H1 (cell line): ENCODE results near the gene ITPR1. TPM values are rescaled to one million over a fixed set of nuclear protein-coding genes. Genes with fewer than 3 reads are reported as not detected.

ENCODE experiments used
- CTCF ChIA-PET: fragments of 300-600 bp; sonication (Branson Sonifier 250); formaldehyde crosslinking; loops from one replicate; lab custom pipeline; 2021; ENCODE audit not compliant: partially characterized antibody; lab: Charles Lee
- POLR2A ChIA-PET: fragments of 300-600 bp; sonication (Branson Sonifier 250); formaldehyde crosslinking; loops from one replicate; lab custom pipeline; 2021; ENCODE audit warnings: inconsistent platforms; ENCODE audit not compliant: partially characterized antibody; lab: Charles Lee
- DNase-seq, 2 experiments: peaks; one replicate each; pipeline versions ENCODE4 v3.0.0 to v3.0.0-alpha.2; 2010 to 2022; ENCODE audit warnings: low spot score in 2 of 2, low read depth in 1 of 2, mixed read lengths in 1 of 2
- FAIRE-seq: peaks from 2 replicates; lab custom pipeline; 2011; peaks lifted over from hg19 to GRCh38; lab: Jason Lieb, UNC
- H2AFZ ChIP-seq: 2 replicates; pipeline ENCODE4 v1.8.1; 2012; ENCODE audit warnings: low read length, inconsistent platforms
- H2AK5ac ChIP-seq: 2 replicates; pipeline ENCODE4 v1.6.1; 2013; ENCODE audit warnings: low read depth, low read length
- H2BK120ac ChIP-seq: replicated peaks from 2 replicates; pipeline ENCODE3; 2013; ENCODE audit warnings: low read depth, low read length, inconsistent platforms
- H2BK12ac ChIP-seq: 2 replicates; pipeline ENCODE4 v1.6.1; 2013; ENCODE audit warnings: low read depth, low read length
- H2BK15ac ChIP-seq: 2 replicates; pipeline ENCODE4 v1.6.1; 2013; ENCODE audit warnings: low read length
- H2BK20ac ChIP-seq: 2 replicates; pipeline ENCODE4 v1.6.1; 2013; ENCODE audit warnings: low read length
- H2BK5ac ChIP-seq: 2 replicates; pipeline ENCODE4 v1.6.1; 2013; ENCODE audit warnings: low read depth, low read length
- H3K14ac ChIP-seq: 2 replicates; pipeline ENCODE4 v1.6.1; 2013; ENCODE audit warnings: inconsistent platforms; ENCODE audit not compliant: insufficient read length
- H3K18ac ChIP-seq: 2 replicates; pipeline ENCODE4 v1.6.1; 2013; ENCODE audit warnings: low read length; ENCODE audit errors: extremely low read depth
- H3K23ac ChIP-seq: 2 replicates; pipeline ENCODE4 v1.6.1; 2013; ENCODE audit warnings: inconsistent platforms; ENCODE audit not compliant: insufficient read length
- H3K23me2 ChIP-seq: 2 replicates; pipeline ENCODE4 v1.6.1; 2013; ENCODE audit warnings: low read depth, low read length
- H3K27ac ChIP-seq: 2 replicates; pipeline ENCODE4 v1.6.1; 2011; ENCODE audit warnings: low read depth, low read length, inconsistent platforms
- H3K27me3 ChIP-seq, 4 experiments: replicated peaks in 1 of 4; 1 replicate in 1 of 4; 2 replicates in 3 of 4; pipeline versions ENCODE4 v1.6.1 to v1.8.1; 2011 to 2013; ENCODE audit warnings: low read length in 3 of 4, mild to moderate bottlenecking in 3 of 4, inconsistent platforms in 2 of 4, mixed read lengths in 2 of 4, moderate library complexity in 1 of 4; ENCODE audit not compliant: control insufficient read depth in 3 of 4, insufficient read depth in 3 of 4; ENCODE audit errors: extremely low read depth in 1 of 4
- H3K36me3 ChIP-seq, 4 experiments: 2 replicates each; pipeline versions ENCODE4 v1.6.1 to v1.8.1; 2011 to 2013; ENCODE audit warnings: mild to moderate bottlenecking in 4 of 4, low read length in 3 of 4, moderate library complexity in 2 of 4, control low read depth in 1 of 4, inconsistent platforms in 1 of 4; ENCODE audit not compliant: insufficient read depth in 4 of 4, control insufficient read depth in 2 of 4
- H3K4ac ChIP-seq: replicated peaks from 2 replicates; pipeline ENCODE3; 2013; ENCODE audit warnings: low read length, low read depth, mixed read lengths, inconsistent platforms; ENCODE audit not compliant: insufficient read length
- H3K4me1 ChIP-seq, 4 experiments: replicated peaks in 1 of 4; 1 replicate in 1 of 4; 2 replicates in 3 of 4; pipeline versions ENCODE4 v1.6.1 to v1.8.1; 2011 to 2013; ENCODE audit warnings: low read length in 3 of 4, inconsistent platforms in 2 of 4, mixed read lengths in 1 of 4; ENCODE audit not compliant: insufficient read depth in 4 of 4, control insufficient read depth in 3 of 4
- H3K4me2 ChIP-seq, 2 experiments: 2 replicates each; pipeline versions ENCODE4 v1.6.1 to v1.8.1; 2011 to 2013; ENCODE audit warnings: low read depth in 2 of 2, low read length in 2 of 2, control low read depth in 1 of 2, inconsistent platforms in 1 of 2, mild to moderate bottlenecking in 1 of 2; ENCODE audit not compliant: insufficient read depth in 1 of 2
- H3K4me3 ChIP-seq, 4 experiments: fragments of 200-600, 300-600 bp in 1 of 4; sonication (generic), shearing (Covaris generic), sonication (Bioruptor Twin) in 1 of 4; 2 replicates each; pipeline versions ENCODE4 v1.5.1 to v1.8.1; 2011 to 2016; ENCODE audit warnings: low read length in 4 of 4, low read depth in 3 of 4, control low read depth in 2 of 4, inconsistent platforms in 2 of 4, mild to moderate bottlenecking in 2 of 4, mixed read lengths in 1 of 4, moderate library complexity in 1 of 4; ENCODE audit not compliant: insufficient read depth in 2 of 4; ENCODE audit errors: extremely low read depth in 1 of 4
- H3K56ac ChIP-seq: replicated peaks from 2 replicates; pipeline ENCODE3; 2013; ENCODE audit warnings: low read depth, mild to moderate bottlenecking, mixed read lengths, low read length, inconsistent platforms; ENCODE audit not compliant: insufficient read length
- H3K79me1 ChIP-seq: 2 replicates; pipeline ENCODE4 v1.6.1; 2013; ENCODE audit warnings: low read depth, low read length, control low read depth
- H3K79me2 ChIP-seq, 2 experiments: 2 replicates each; pipeline versions ENCODE4 v1.6.1 to v1.8.1; 2012 to 2013; ENCODE audit warnings: low read length in 2 of 2, mild to moderate bottlenecking in 2 of 2, inconsistent platforms in 1 of 2; ENCODE audit not compliant: insufficient read depth in 2 of 2, control insufficient read depth in 1 of 2
- H3K9ac ChIP-seq, 4 experiments: replicated peaks in 1 of 4; 1 replicate in 1 of 4; 2 replicates in 3 of 4; pipeline versions ENCODE4 v1.6.1 to v1.8.1; 2011 to 2013; ENCODE audit warnings: low read depth in 3 of 4, low read length in 3 of 4, control low read depth in 2 of 4, mild to moderate bottlenecking in 2 of 4, moderate library complexity in 2 of 4, inconsistent platforms in 1 of 4; ENCODE audit errors: extremely low read depth in 1 of 4
- H3K9me3 ChIP-seq, 2 experiments: 2 replicates each; pipeline versions ENCODE4 v1.6.1 to v1.8.1; 2012 to 2013; ENCODE audit warnings: mild to moderate bottlenecking in 2 of 2, moderate library complexity in 2 of 2, control low read depth in 1 of 2, inconsistent platforms in 1 of 2, low read depth in 1 of 2, low read length in 1 of 2, mixed read lengths in 1 of 2; ENCODE audit not compliant: insufficient read depth in 2 of 2
- H4K20me1 ChIP-seq, 2 experiments: replicated peaks in 1 of 2; 2 replicates each; pipeline versions ENCODE3 to v1.8.1; 2011 to 2013; ENCODE audit warnings: inconsistent platforms in 2 of 2, low read length in 2 of 2, mild to moderate bottlenecking in 1 of 2; ENCODE audit not compliant: insufficient read depth in 2 of 2, control insufficient read depth in 1 of 2
- H4K5ac ChIP-seq: 2 replicates; pipeline ENCODE4 v1.6.1; 2013; ENCODE audit warnings: low read length, low read depth, mixed read lengths, inconsistent platforms; ENCODE audit not compliant: insufficient read length
- H4K8ac ChIP-seq: 2 replicates; pipeline ENCODE4 v1.8.0; 2013; ENCODE audit warnings: mild to moderate bottlenecking, moderate library complexity, low read length, inconsistent platforms; ENCODE audit not compliant: insufficient read depth; ENCODE audit errors: extremely low read depth
- H4K91ac ChIP-seq: replicated peaks from 2 replicates; pipeline ENCODE3; 2013; ENCODE audit warnings: low read length, mixed read lengths, inconsistent platforms; ENCODE audit not compliant: insufficient read length
- BACH1 ChIP-seq: IDR thresholded peaks from 2 replicates; pipeline ENCODE4 v1.6.1; 2012; ENCODE audit warnings: low read length, improper control_type of control experiment
- EZH2 ChIP-seq: fragments of 200-600 bp; sonication (generic); IDR thresholded peaks from 2 replicates; pipeline ENCODE4 v1.7.1; 2012; ENCODE audit warnings: low read depth, mild to moderate bottlenecking, moderate library complexity, low read length, inconsistent platforms; ENCODE audit not compliant: severe bottlenecking
- GABPA ChIP-seq: IDR thresholded peaks from 2 replicates; pipeline ENCODE4 v1.6.1; 2011; ENCODE audit warnings: mild to moderate bottlenecking, low read length, moderate library complexity, borderline replicate concordance; ENCODE audit not compliant: insufficient read depth
- JUN ChIP-seq: IDR thresholded peaks from 2 replicates; pipeline ENCODE4 v1.6.1; 2011; ENCODE audit warnings: low read depth, mild to moderate bottlenecking, improper control_type of control experiment, low read length
- SP2 ChIP-seq: IDR thresholded peaks from 2 replicates; pipeline ENCODE4 v1.6.1; 2012; ENCODE audit warnings: mild to moderate bottlenecking, low read length, inconsistent platforms
- WGBS, 2 experiments: shearing (Covaris generic) in 1 of 2; methylation state at CpG; one replicate each; pipeline versions ENCODE4 v1.1.6 to v1.1.7; 2013 to 2015; ENCODE audit warnings: low lambda C conversion rate in 2 of 2, mixed read lengths in 2 of 2, inconsistent platforms in 1 of 2, low coverage in 1 of 2, missing lambda C conversion rate in 1 of 2; ENCODE audit not compliant: insufficient replicate concordance in 2 of 2, insufficient coverage in 1 of 2, insufficient read length in 1 of 2; ENCODE audit errors: extremely low coverage in 1 of 2, missing lambda C conversion rate in 1 of 2; 5-methylcytosine and 5-hydroxymethylcytosine counted together
- polyA plus RNA-seq, 7 experiments: library from polyadenylated mRNA; depleted of rRNA in 3 of 7; stranded (reverse) in 5 of 7; unstranded in 2 of 7; fragments of >200 nt in 5 of 7; fragments of 200-250 nt in 2 of 7; gene quantifications; 1 replicate in 5 of 7; 2 replicates in 1 of 7; 4 replicates in 1 of 7; pipeline versions ENCODE4 v1.2.1 to v1.2.3, GENCODE V29; 2011 to 2013; ENCODE audit warnings: missing spikeins in 2 of 7, mixed read lengths in 2 of 7
- total RNA-seq: library from RNA; stranded (reverse); fragmentation: NEBNext Ultra II Directional; extraction: Animal tissue kit (Norgen Biotek cat#: 25700); gene quantifications from 2 replicates; pipeline ENCODE4 v1.2.1, GENCODE V29; 2021

Gene ITPR1
- total and polyA plus RNA-seq, 2 of the 8 experiments (the other 6 are each of a cell fraction or from before 2014, with no cell fraction given): 2.5 to 16.3 TPM

DNA sequence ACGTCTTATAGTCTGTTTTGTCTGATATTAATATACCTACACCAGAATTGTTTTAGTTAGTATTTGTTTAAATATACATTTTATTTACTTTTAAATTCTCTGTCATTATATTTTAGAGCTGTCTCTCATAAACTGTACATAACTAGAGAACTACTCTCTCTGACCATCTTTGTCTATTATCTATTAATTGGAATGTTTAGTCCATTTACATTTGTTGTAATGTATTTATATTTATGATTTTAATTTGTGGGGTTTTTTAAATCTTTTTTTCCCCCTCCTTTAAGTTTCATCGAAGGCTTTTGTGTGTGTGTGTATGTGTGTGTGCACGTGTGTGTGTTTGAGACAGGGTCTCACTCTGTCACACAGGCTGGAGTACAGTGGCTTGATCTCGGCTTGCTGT, 47.1 kb downstream of the ITPR1 start:
- H4K91ac ChIP-seq: no peak overlapping the region
- TF ChIP-seq BACH1: no peak
- TF ChIP-seq SP2: no peak
- no peak for TF ChIP-seq JUN
- TF ChIP-seq EZH2: no peak
- TF ChIP-seq GABPA: no peak
- no peaks in the 10 kb centered on the region for H3K23me2 ChIP-seq
- FAIRE-seq (no peak), DNase-seq (no peak)
- H3K9ac ChIP-seq: no peak overlapping the region
- H3K18ac ChIP-seq: no peak overlapping the region
- H2BK5ac ChIP-seq: no peak overlapping the region
- no peak overlapping the region for H2AFZ ChIP-seq
- H3K4me2 ChIP-seq: no peak overlapping the region
- no peak overlapping the region for H2BK12ac ChIP-seq
- H4K8ac ChIP-seq: no peak overlapping the region
- CTCF ChIA-PET: interaction anchor here (0.7 to 1.2 kb wide), 2 partner anchors 20 to 23 kb away, joined by 3 to 5 read pairs; no protein-coding TSS in a partner anchor
- no peak overlapping the region for H3K56ac ChIP-seq
- no peak overlapping the region for H3K14ac ChIP-seq
- H3K4me3 ChIP-seq: no peak overlapping the region
- no peaks in the 10 kb centered on the region for H3K79me1 ChIP-seq
- POLR2A ChIA-PET: no interaction called here
- H3K4me1 ChIP-seq: no peaks in the 10 kb centered on the region
- no peaks in the 10 kb centered on the region for H4K20me1 ChIP-seq
- no peaks in the 10 kb centered on the region for H3K27me3 ChIP-seq
- H3K36me3 ChIP-seq: no peaks in the 10 kb centered on the region
- no peak overlapping the region for H2BK120ac ChIP-seq
- no peak overlapping the region for H3K27ac ChIP-seq
- no peaks in the 10 kb centered on the region for H3K79me2 ChIP-seq
- H3K23ac ChIP-seq: no peak overlapping the region
- WGBS, 2 experiments: 92% methylated on average over 4 of the region's 4 CpGs; no CpG with 5 or more reads in 1 of the 2 experiments
- no peak overlapping the region for H2AK5ac ChIP-seq
- H2BK20ac ChIP-seq: no peak overlapping the region
- H4K5ac ChIP-seq: no peak overlapping the region
- H3K9me3 ChIP-seq: peaks cover 0 to 3% of the 10 kb centered on the region in 2 experiments; a peak in 2 of 4 replicates
- H3K4ac ChIP-seq: no peak overlapping the region
- H2BK15ac ChIP-seq: no peak overlapping the region
